NT2/D1 (cell line): Measurements from ENCODE around the gene APOBEC3B.
"Not testable (repeated sequence)": the region's sequence is repeated elsewhere in the genome, so short reads cannot be mapped to it uniquely, and the experiment has no call there.

Experiments used
- DNase-seq: peaks from one replicate; pipeline ENCODE4 v3.0.0-alpha.2; 2011; ENCODE audit warnings: low read depth, low spot score
- H3K27me3 ChIP-seq: 2 replicates; pipeline ENCODE4 v1.6.0; 2011; ENCODE audit warnings: mild to moderate bottlenecking; ENCODE audit not compliant: insufficient read length, insufficient read depth
- H3K36me3 ChIP-seq: 2 replicates; pipeline ENCODE4 v1.6.1; 2011; ENCODE audit warnings: mild to moderate bottlenecking, low read length, mixed read lengths; ENCODE audit not compliant: insufficient read depth, insufficient read length
- H3K4me1 ChIP-seq: 2 replicates; pipeline ENCODE4 v1.5.1; 2011; ENCODE audit not compliant: insufficient read depth, insufficient read length
- H3K4me3 ChIP-seq: 2 replicates; pipeline ENCODE4 v1.5.1; 2011; ENCODE audit warnings: low read depth; ENCODE audit not compliant: insufficient read length
- H3K9ac ChIP-seq: 2 replicates; pipeline ENCODE4 v1.6.0; 2011; ENCODE audit warnings: low read depth; ENCODE audit not compliant: insufficient read length
- H3K9me3 ChIP-seq: 2 replicates; pipeline ENCODE4 v1.5.1; 2011; ENCODE audit warnings: mild to moderate bottlenecking, low read length; ENCODE audit not compliant: insufficient read depth
- SUZ12 ChIP-seq: IDR thresholded peaks from 2 replicates; pipeline ENCODE4 v1.6.1; 2011; ENCODE audit not compliant: insufficient read length, insufficient read depth; ENCODE audit errors: extremely low read depth
- YY1 ChIP-seq: IDR thresholded peaks from 2 replicates; pipeline ENCODE4 v1.6.1; 2011; ENCODE audit not compliant: insufficient read length, insufficient read depth
- ZNF274 ChIP-seq: IDR thresholded peaks from 2 replicates; pipeline ENCODE4 v1.6.1; 2011; ENCODE audit warnings: mild to moderate bottlenecking, low read depth, low read length

The APOBEC3B gene

DNA sequence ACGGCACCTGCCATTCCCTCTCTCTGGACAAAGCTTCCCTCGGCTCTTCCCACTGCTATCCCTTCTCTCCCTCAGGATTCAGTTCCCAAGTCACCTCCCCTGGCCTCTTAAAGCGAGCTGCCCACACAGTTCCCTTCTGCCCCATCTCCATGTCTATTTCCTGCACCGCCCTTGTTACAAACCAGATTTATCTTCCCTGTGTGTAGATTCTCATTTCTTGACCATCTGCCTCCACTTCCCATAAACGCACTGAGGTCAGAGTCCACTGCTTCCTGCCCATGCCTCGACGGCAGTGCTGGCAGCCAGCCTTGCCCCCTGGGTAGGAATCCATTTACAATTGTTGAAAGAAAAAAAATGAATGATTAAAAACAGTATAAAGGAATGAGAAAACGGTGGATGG is 11.6 kb upstream of the APOBEC3B start:
- H3K36me3 ChIP-seq: no peaks in the 10 kb centered on the region
- no peak for TF ChIP-seq ZNF274
- no peak for TF ChIP-seq YY1
- no peak for TF ChIP-seq SUZ12
- no peaks in the 10 kb centered on the region for H3K9me3 ChIP-seq
- H3K27me3 ChIP-seq: no peaks in the 10 kb centered on the region
- H3K9ac ChIP-seq: no peak overlapping the region
- no peaks in the 10 kb centered on the region for H3K4me1 ChIP-seq
- DNase-seq: no peak
- H3K4me3 ChIP-seq: no peak overlapping the region

DNA sequence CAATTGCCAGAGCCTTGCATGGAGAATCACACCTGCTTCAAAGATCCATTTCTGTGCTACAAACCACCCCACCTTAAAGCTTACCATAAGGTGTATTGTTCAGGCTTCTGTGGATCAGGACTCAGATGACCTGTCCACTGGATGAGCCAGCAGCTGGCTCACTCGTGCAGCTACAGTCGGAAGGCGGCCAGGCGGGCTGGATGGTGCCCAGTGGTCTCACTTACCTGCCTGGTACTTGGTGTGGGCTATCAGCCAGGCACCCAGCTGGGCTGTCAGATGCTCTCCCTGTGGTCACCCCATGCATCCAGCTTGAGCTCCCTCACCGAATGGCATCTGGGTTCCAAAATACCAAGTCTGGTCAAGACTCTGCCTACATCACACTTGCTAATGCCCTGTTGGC is 10.9 kb upstream of the APOBEC3B start:
- Histone ChIP-seq H3K9ac (no peak overlapping the region), H3K4me3 (no peak overlapping the region), H3K9me3 (no peaks in the 10 kb centered on the region), H3K36me3 (no peaks in the 10 kb centered on the region), H3K27me3 (no peaks in the 10 kb centered on the region), H3K4me1 (no peaks in the 10 kb centered on the region)
- TF ChIP-seq YY1 (no peak), ZNF274 (no peak), SUZ12 (no peak)
- DNase-seq: no peak

GRCh38 chr22:38971791-38972190 is 10.4 kb upstream of the APOBEC3B start:
- TF ChIP-seq SUZ12 (no peak), YY1 (no peak), ZNF274 (no peak)
- Histone ChIP-seq H3K27me3 (no peaks in the 10 kb centered on the region), H3K4me1 (no peaks in the 10 kb centered on the region), H3K9me3 (no peaks in the 10 kb centered on the region), H3K9ac (no peak overlapping the region), H3K4me3 (no peak overlapping the region), H3K36me3 (no peaks in the 10 kb centered on the region)
- DNase-seq: no peak

- DNase-seq: no peak
- no peaks in the 10 kb centered on the region for H3K27me3 ChIP-seq
- H3K9ac ChIP-seq: no peak overlapping the region
- H3K9me3 ChIP-seq: no peaks in the 10 kb centered on the region
- no peaks in the 10 kb centered on the region for H3K36me3 ChIP-seq
- TF ChIP-seq SUZ12 (no peak), YY1 (no peak), ZNF274 (no peak)
- H3K4me1 ChIP-seq: no peaks in the 10 kb centered on the region
- H3K4me3 ChIP-seq: no peak overlapping the region
Observed at GRCh38 chr22:38972558-38972957, 9.6 kb upstream of the APOBEC3B start.

DNA sequence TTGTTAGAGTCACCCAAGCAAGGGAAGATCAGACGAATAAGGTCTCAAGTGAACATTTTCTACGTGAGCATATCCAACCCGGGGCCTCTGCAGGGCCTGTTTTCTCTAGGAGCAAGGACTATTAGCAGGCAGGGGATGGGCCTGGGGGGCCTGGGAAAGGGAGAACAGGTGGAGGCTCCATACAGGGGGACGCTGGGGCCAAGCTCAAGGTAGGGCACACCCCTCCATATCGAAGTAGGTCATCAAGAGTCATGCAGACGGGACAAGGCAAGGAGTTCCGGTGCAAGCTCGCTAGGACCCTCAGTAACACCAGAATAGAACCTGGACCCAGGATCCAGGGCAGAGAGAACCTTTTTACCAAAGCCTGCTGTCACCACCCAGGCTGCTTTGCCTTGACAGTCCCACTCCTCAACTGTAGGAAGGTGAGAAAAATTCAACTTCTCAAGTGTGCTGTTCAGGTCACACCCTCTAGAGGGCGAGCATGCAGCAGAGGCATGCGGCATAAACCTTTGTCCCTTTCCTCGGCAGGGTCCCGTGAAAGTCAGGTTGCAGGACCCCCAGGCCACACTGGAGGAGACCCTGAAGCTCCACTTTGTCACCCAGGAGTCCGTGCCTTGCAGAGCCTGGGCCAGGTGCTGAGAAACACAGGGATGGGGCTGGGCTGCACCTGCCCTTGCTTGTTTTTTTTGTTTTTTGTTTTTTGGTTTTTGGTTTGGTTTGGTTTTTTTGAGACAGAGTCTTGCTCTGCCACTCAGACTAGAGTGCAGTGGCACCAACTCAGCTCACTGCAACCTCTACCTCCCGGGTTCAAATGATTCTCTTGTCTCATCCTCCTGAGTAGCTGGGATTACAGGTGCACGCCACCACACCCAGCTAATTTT is 8.6 kb upstream of the APOBEC3B start:
- Histone ChIP-seq H3K27me3 (no peaks in the 10 kb centered on the region), H3K4me1 (no peaks in the 10 kb centered on the region), H3K36me3 (no peaks in the 10 kb centered on the region), H3K4me3 (no peak overlapping the region), H3K9ac (no peak overlapping the region), H3K9me3 (no peaks in the 10 kb centered on the region)
- TF ChIP-seq YY1 (no peak), SUZ12 (no peak), ZNF274 (no peak)
- no peak for DNase-seq

- TF ChIP-seq YY1 (no peak), ZNF274 (no peak), SUZ12 (no peak)
- H3K4me1 ChIP-seq: no peaks in the 10 kb centered on the region
- H3K36me3 ChIP-seq: no peaks in the 10 kb centered on the region
- no peak overlapping the region for H3K4me3 ChIP-seq
- no peaks in the 10 kb centered on the region for H3K9me3 ChIP-seq
- H3K27me3 ChIP-seq: no peaks in the 10 kb centered on the region
- DNase-seq: no peak
- H3K9ac ChIP-seq: no peak overlapping the region
Observed at GRCh38 chr22:38974170-38974825, 7.8 kb upstream of the APOBEC3B start.

GRCh38 chr22:38974826-38975175 is 7.3 kb upstream of the APOBEC3B start:
- no peaks in the 10 kb centered on the region for H3K36me3 ChIP-seq
- TF ChIP-seq ZNF274 (no peak), YY1 (no peak), SUZ12 (no peak)
- H3K4me1 ChIP-seq: no peaks in the 10 kb centered on the region
- no peak for DNase-seq
- H3K9me3 ChIP-seq: no peaks in the 10 kb centered on the region
- H3K9ac ChIP-seq: no peak overlapping the region
- H3K27me3 ChIP-seq: no peaks in the 10 kb centered on the region
- H3K4me3 ChIP-seq: no peak overlapping the region

GRCh38 chr22:38977289-38977688 is 4.9 kb upstream of the APOBEC3B start:
- not testable (repeated sequence) for H3K4me3 ChIP-seq, H3K9me3 ChIP-seq, H3K9ac ChIP-seq, H3K4me1 ChIP-seq, DNase-seq, H3K27me3 ChIP-seq, H3K36me3 ChIP-seq

DNA sequence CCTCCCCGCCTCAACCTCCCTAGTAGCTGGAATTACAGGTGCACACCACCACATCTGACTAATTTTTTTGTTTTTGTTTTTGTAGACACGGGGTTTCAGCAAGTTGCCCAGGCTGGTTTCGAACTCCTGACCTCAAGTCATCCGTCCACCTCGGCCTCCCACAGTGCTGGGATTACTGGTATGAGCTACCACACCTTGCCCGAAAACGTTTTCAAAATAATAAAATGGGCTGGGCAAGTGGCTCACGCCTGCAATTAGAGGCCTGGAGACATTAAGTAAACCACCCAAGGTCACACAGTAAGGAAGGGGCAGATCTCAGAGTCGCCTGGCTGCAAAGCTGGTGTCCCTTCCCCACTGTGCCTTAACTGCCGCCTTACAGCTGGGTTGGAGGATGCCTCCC is 1.6 kb upstream of the APOBEC3B start:
- not testable (repeated sequence) for H3K27me3 ChIP-seq, H3K36me3 ChIP-seq, H3K9me3 ChIP-seq, H3K4me3 ChIP-seq, H3K9ac ChIP-seq, DNase-seq, H3K4me1 ChIP-seq
